ENCODE measurements around the gene NID1.

- TF ChIP-seq CTCF (IDR thresholded peaks at IDR 0.05), result no peak
- no peak for TF ChIP-seq POLR2A (IDR thresholded peaks at IDR 0.05)
- no peak for TF ChIP-seq POLR2AphosphoS5 (IDR thresholded peaks at IDR 0.05)
These were observed 129.4 kb downstream of the NID1 start for GRCh38 chr1:235935235-235936225.
